Measurements from ENCODE around the gene DBF4. TPM values are rescaled to one million over a fixed set of nuclear protein-coding genes. Genes with fewer than 3 reads are reported as not detected.

The DBF4 gene
- total and polyA plus RNA-seq, 9 of the 15 experiments (the other 6 are each of a cell fraction or from before 2014, with no cell fraction given), result 37.8 to 145 (median 104) TPM

- 0 out of 2 replicates have a peak, but pooled peaks have one; percentile 33 for TF ChIP-seq ARID3B (CRISPR knock-in tag; IDR thresholded peaks at IDR 0.05; ENCODE audit: borderline replicate concordance)
- no peak for TF ChIP-seq ZNF511 (CRISPR knock-in tag; IDR thresholded peaks at IDR 0.05)
- no peak for TF ChIP-seq ETS1 (conservative IDR thresholded peaks at IDR 0.05; ENCODE audit: control insufficient read depth, low read depth, low read length)
- TF ChIP-seq UBTF (IDR thresholded peaks at IDR 0.05; ENCODE audit: borderline replicate concordance in 1 of 2, low read depth in 2 of 2, low read length in 2 of 2), result 0 out of 4 replicates have a peak, but pooled peaks of 1 of the 2 experiments have one; percentile 11
- TF ChIP-seq ZBTB40 (IDR thresholded peaks at IDR 0.05), result peak; percentile 9; the same call in 1 of the 2 replicates
- TF ChIP-seq ZBTB40 (CRISPR knock-in tag; IDR thresholded peaks at IDR 0.05), result no peak
- 0 out of 2 replicates have a peak, but pooled peaks have one; percentile 14 for TF ChIP-seq XRCC5 (IDR thresholded peaks at IDR 0.05; ENCODE audit: low read depth, low read length)
- TF ChIP-seq HDAC1 (IDR thresholded peaks at IDR 0.05), result 0 out of 4 replicates have a peak, but pooled peaks of 1 of the 2 experiments have one; percentile 1
Measured at GRCh38 chr7:87875151-87876039, 898 bp upstream of the DBF4 start (continued).

All from K562 (cell line).